ENCODE results near the gene HSPBAP1. TPM values are rescaled to one million over a fixed set of nuclear protein-coding genes. Genes with fewer than 3 reads are reported as not detected.
A peak's percentile ranks its signal among the peaks of the same experiment; 100 is the strongest.

HSPBAP1 gene
- total and polyA plus RNA-seq, 10 donors = 16.9 to 42.9 (median 23.8) TPM

GRCh38 chr3:122730240-122730639 is 63.4 kb downstream of the HSPBAP1 start:
- peaks cover 0 to 71% (median 18%) of the 10 kb centered on the region in 6 donors for H3K36me3 ChIP-seq
- WGBS, 5 donors = 88 to 93% (median 91%) methylated on average over 4 of the region's 4 CpGs
- intact Hi-C loops (cut with DNase I; ENCODE audit: low total_unique reads) = no loop called here
- DNase-seq = no peak
- H3K4me3 ChIP-seq = no peak overlapping the region
- H3K4me1 ChIP-seq = no peaks in the 10 kb centered on the region
- peaks cover 0 to 4% (median under 1%) of the 10 kb centered on the region in 8 donors for H3K9me3 ChIP-seq
- no peaks in the 10 kb centered on the region for H3K27me3 ChIP-seq (replicated peaks in 1 of 7)
- H3K27ac ChIP-seq = no peak overlapping the region
- TF ChIP-seq POLR2AphosphoS5 (IDR thresholded peaks at IDR 0.05) = peak in 1 of 3 donors; percentile 28
- no peak for TF ChIP-seq POLR2A (IDR thresholded peaks at IDR 0.05)
- no peak for TF ChIP-seq CTCF (IDR thresholded peaks at IDR 0.05 in 8 of 11, conservative IDR thresholded peaks at IDR 0.05 in 3 of 11)

- no peak overlapping the region for H3K4me3 ChIP-seq
- WGBS, 5 donors = 91 to 97% (median 96%) methylated on average over 8 of the region's 8 CpGs
- TF ChIP-seq POLR2AphosphoS5 (IDR thresholded peaks at IDR 0.05) = peak; percentile 18 to 25 (median 24)
- no peak for TF ChIP-seq CTCF (IDR thresholded peaks at IDR 0.05 in 8 of 11, conservative IDR thresholded peaks at IDR 0.05 in 3 of 11)
- TF ChIP-seq POLR2A (IDR thresholded peaks at IDR 0.05) = no peak
- DNase-seq = no peak
- H3K36me3 ChIP-seq = peaks cover 0 to 75% (median 18%) of the 10 kb centered on the region in 6 donors
- H3K27me3 ChIP-seq (replicated peaks in 1 of 7) = no peaks in the 10 kb centered on the region
- H3K4me1 ChIP-seq = no peaks in the 10 kb centered on the region
- no peak overlapping the region for H3K27ac ChIP-seq
- peaks cover 0 to 7% (median 2%) of the 10 kb centered on the region in 8 donors for H3K9me3 ChIP-seq
- intact Hi-C loops (cut with DNase I; ENCODE audit: low total_unique reads) = no loop called here
Observed at GRCh38 chr3:122728756-122729514, 64.7 kb downstream of the HSPBAP1 start.

- intact Hi-C loops (cut with DNase I; ENCODE audit: low total_unique reads) = no loop called here
- 92 to 97% (median 96%) methylated on average over 3 of the region's 3 CpGs for WGBS, 5 donors
- no peaks in the 10 kb centered on the region for H3K4me1 ChIP-seq
- H3K27me3 ChIP-seq (replicated peaks in 1 of 7) = no peaks in the 10 kb centered on the region
- no peak overlapping the region for H3K27ac ChIP-seq
- H3K9me3 ChIP-seq = peaks cover 0 to 7% (median 2%) of the 10 kb centered on the region in 8 donors
- peaks cover 0 to 71% (median 18%) of the 10 kb centered on the region in 6 donors for H3K36me3 ChIP-seq
- TF ChIP-seq POLR2A (IDR thresholded peaks at IDR 0.05) = no peak
- no peak for TF ChIP-seq CTCF (IDR thresholded peaks at IDR 0.05 in 8 of 11, conservative IDR thresholded peaks at IDR 0.05 in 3 of 11)
- no peak for TF ChIP-seq POLR2AphosphoS5 (IDR thresholded peaks at IDR 0.05)
- no peak overlapping the region for H3K4me3 ChIP-seq
- no peak for DNase-seq
Observed at GRCh38 chr3:122728186-122728585, 65.4 kb downstream of the HSPBAP1 start.

- no peaks in the 10 kb centered on the region for H3K4me1 ChIP-seq
- peaks cover 0 to 7% (median 2%) of the 10 kb centered on the region in 8 donors for H3K9me3 ChIP-seq
- no peak for DNase-seq
- TF ChIP-seq CTCF (IDR thresholded peaks at IDR 0.05 in 8 of 11, conservative IDR thresholded peaks at IDR 0.05 in 3 of 11) (no peak), POLR2A (IDR thresholded peaks at IDR 0.05) (no peak), POLR2AphosphoS5 (IDR thresholded peaks at IDR 0.05) (peak in 2 of 3 donors; percentile 14 to 27)
- WGBS, 5 donors = 92 to 98% (median 98%) methylated on average over 9 of the region's 9 CpGs
- intact Hi-C loops (cut with DNase I; ENCODE audit: low total_unique reads) = no loop called here
- peaks cover 0 to 72% (median 21%) of the 10 kb centered on the region in 6 donors for H3K36me3 ChIP-seq
- no peak overlapping the region for H3K27ac ChIP-seq
- no peaks in the 10 kb centered on the region for H3K27me3 ChIP-seq (replicated peaks in 1 of 7)
- no peak overlapping the region for H3K4me3 ChIP-seq
Observed at GRCh38 chr3:122727766-122728165, 65.9 kb downstream of the HSPBAP1 start.

Measured in spleen (tissue), 11 donors.